GM21576 (cell line): ENCODE measurements around the gene ZNF98.

Experiments used
- ATAC-seq: cut with Tn5 transposase; IDR thresholded peaks from one replicate; pipeline ENCODE4 v1.9.1; 2021; ENCODE audit warnings: mild to moderate bottlenecking, moderate library complexity; ENCODE audit not compliant: unreplicated experiment

ZNF98 gene

GRCh38 chr19:22422211-22422610 is at the start of gene ZNF98:
TSS of gene ZNF98 (minus strand) at chr19:22422346. CDS start at chr19:22422224, 122 bp downstream.
- no peak for ATAC-seq

GRCh38 chr19:22446605-22447004 is 24.5 kb upstream of the ZNF98 start:
- no peak for ATAC-seq

DNA sequence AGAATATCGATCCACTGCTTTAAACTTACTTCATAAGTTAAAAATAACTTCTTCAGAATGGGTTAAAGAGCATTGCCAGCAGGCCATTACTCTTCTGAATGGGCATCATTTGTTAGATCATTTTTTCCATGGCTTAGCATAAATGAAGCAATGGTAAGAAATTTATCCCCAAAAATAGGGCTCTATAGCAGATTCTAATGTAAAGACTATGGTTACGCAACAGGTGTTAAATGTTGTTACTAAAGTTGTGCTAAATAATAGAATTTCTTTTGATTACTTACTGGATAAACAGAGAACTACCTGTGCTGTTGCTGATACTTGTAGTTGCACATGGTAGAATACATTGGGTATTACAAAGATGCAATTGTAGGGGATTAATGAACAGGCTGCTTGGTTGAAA is 15.9 kb upstream of the ZNF98 start:
- ATAC-seq = no peak

DNA sequence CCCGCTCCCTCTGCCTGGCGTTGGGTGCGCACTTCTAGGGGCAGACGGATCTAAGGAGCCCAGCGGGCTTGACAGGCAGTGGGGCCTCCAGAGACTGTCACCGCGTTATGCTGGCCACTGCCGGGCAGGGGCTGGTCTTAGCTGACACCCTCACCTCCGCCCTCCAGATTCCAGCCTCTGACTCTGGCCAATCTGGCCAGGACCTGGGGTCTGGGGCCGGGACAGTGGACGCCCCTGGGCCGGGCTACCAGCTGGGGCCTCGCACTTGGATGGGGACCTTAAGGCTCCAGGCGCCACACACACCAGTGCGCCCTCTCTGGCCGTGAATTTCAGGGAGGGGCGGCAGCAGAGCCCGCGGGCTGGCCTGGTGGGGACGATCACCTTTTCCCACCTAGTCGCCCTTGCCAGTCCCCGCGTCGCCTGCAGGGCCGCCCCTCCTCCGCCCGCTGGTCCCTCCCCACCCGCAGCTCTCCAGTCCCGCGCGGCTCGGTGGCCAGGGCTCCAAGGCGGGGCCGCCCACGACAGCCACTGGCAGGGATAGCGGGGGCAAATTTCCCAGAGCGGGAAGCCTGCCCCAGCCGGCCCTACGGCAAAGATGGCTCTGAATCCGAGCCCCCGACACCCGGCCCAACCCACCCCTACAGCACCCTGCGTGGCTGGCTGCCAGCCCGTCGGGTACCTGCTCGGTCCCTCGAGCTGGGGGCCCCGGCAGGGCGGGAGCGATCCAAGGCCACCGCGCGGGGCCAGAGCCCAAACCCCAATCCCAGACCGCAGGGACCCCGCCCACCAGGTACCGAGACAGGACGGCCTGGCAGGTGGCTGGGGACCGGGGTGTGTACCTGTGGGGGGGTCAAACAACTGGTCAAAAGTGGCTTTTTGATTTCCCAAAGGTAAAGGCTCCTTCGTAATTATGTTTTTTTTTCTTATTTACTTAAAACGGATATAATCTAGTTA is 6.1 kb upstream of the ZNF98 start:
- ATAC-seq = no peak

DNA sequence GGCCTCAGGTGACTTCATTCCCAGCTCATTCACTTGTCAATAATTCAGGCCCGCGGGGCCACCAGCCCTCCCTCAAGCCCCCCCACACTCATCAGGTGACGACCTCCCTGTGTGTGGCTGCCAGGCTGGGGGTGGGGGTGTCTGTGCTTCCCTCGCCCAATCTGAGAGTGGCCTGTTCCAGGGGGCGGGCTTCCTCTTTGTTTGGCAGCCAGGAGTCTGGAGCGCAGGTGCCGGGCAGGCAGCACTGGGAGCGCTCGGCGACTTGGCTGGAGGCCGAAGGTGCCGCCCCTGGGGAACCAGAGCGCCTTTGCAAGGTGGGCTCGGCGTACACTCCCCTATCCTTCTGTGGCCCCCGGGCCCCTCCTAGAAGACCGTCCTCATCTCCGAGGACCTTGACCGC is 5.4 kb upstream of the ZNF98 start:
- ATAC-seq = no peak

- no peak for ATAC-seq
Observed at GRCh38 chr19:22426901-22427300, 4.8 kb upstream of the ZNF98 start.

DNA sequence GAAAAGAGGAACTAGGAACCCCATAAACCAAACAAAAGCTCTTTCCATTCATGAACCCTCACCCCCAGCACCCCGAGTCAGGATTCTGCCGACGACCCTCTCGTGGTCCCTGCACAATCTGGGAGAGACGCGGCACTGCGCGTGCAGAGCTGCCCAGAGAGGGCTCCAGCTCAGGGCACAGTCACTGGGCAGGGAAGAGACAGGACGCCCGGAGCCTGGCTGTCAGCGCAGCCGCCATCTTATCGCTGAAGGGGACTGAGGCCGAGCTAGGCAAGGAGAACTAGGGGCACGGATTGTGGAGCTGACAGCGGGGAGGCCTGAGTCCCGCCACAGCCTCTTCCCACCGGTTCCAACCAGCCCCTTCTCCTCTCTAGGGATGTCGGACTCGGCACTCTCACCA is 349 bp downstream of the ZNF98 start:
- no peak for ATAC-seq

DNA sequence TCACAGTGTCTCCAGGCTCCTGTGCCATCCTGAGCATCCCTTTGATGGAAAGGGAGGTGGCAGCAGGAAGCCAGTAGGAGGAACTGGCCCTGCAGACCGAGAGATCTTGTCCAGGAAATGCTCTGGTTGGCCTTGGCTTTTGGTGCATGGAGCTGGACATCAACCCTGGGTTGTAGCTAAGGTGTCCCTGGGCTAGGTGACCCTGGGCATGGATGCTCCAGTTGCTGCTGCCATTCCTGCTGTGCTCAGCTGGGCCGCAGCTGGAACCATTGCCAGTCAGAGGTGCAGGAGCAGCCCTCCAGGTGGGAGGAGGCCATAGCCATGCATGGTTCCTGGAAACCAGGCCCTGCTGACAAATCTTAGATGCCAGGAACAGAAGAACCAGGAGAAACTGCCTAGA is 67.5 kb downstream of the ZNF98 start:
- no peak for ATAC-seq
